C4-2B (cell line): ENCODE measurements around the gene PALM2AKAP2.

Source experiments
- CTCF ChIP-seq: fragments of 450-650 bp; conservative IDR thresholded peaks from 2 replicates; pipeline ENCODE4 v1.5.1; 2017; ENCODE audit warnings: mild to moderate bottlenecking
- ZFX ChIP-seq: fragments of 450-650 bp; IDR thresholded peaks from 2 replicates; pipeline ENCODE4 v1.6.1; 2017

DNA sequence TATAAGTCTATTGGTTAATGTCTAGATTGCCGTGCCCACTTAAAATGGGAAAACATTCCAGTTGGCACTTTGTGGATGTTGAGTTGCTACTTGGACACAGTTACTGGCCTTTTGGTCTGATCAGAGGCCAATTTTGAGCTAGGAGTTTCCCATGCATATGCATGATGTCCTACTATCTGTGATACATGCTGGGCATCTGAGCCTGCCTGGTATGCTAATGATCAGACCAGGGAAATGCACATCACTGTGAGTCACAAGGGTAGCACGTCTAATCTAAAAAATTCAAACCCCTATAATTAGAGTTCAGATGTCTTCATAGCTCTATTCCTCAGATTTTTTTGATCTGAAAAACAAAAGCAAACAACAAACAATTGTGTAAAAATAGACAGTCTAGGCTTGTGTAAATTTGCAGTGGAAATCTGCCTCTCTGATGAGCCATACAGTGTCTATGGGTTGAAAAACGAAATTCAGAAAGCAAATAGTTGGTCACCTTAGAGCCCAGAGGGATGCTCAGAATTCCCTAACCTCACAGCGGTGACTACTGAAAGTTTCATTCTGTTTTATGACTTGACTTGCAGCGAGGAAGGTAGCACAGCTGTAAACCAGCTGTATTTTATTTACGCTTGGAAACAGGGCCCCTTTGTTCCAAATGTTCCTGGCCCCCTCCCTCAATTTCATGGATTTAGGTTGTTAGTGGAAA, 37.3 kb downstream of the PALM2AKAP2 start:
- no peak for TF ChIP-seq CTCF
- no peak for TF ChIP-seq ZFX
